Amniotic stem cell (primary cell): Measurements from ENCODE around the gene SAMD10.
"Not testable (repeated sequence)": the region's sequence is repeated elsewhere in the genome, so short reads cannot be mapped to it uniquely, and the experiment has no call there.

Experiments used
- DNase-seq: peaks from one replicate; lab custom pipeline; 2025; lab: John Stamatoyannopoulos, UW

Gene SAMD10

DNA sequence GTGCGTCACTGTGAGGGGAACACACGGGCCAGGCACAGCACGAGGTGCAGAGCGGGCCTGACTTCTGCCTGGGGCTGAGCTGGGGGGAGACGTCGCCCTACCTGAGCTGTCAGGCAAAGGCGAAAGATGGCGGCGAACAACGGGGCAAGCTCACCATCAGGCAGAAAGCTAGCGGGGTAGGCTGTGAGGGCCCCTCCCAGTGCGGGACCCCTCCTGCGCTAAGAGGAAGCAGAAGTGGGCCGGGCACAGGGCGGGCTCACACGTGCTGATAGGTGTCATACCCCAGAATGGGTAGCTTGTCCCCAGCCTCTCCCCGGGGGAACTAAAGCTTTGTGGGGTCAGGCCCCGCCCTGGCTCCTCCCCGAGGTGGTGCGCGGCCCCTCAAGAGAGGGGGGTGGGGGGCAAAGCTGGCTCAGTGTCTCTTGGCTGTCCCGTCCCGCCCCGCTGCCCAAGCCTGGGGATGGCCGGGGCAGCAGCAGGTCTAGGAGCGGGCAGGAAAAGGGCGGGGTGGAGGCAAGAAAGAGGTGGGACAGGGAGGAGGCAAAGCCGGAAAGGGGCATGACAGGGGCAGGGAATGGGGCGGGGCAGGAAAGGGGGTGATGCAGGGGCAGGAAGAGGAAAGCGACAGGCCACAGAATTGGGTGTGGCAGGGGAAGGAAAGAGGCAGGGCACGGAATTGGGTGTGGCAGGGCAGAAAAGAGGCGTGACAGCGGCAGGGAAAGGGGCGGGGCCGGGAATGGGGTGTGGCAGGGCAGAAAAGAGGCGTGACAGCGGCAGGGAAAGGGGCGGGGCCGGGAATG, 38.0 kb downstream of the SAMD10 start:
- DNase-seq, result no peak

DNA sequence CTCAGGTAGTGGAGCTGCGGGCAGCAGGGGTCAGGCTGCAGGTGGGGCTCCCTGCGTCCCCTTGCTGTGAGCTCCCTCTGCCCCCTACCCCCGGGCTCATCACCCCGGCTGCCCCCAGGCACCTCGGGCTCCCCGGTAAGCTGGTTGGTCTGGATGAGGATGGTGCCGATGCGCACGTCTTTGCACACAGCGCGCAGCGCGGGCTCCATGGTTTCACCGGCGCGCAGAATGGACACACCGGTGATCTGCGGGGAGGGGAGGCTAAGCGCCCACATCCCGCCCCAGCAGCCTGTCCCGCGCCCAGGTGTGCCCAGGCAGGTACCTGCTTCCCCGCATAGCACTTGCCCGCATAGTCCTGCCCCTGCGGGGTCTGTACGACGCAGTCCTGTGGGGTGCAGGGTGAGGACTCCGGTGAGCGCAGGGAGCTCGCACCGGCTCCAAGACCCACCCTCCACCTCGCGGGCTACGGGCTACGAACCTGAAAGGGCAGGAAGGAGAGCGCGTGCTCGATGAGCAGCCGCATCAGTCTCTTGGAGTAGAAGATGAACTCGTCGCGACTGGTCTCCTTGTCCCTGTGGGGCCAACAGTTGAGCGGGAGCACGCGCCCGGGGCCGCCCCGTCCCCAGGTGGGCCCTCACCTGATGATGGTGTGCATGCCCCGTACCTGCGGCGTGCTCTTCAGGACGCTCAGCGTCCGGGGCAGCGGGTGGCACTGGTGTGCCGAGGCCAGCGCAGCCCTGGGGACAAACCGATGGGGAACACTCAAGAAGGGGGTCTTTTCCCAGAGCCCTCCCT, 38.8 kb downstream of the SAMD10 start:
- no peak for DNase-seq

- no peak for DNase-seq
These were observed 39.4 kb downstream of the SAMD10 start for GRCh38 chr20:63940071-63940471.

- DNase-seq, result no peak
These were observed 40.1 kb downstream of the SAMD10 start for GRCh38 chr20:63939061-63939935.

- no peak for DNase-seq
These were observed 41.8 kb downstream of the SAMD10 start for GRCh38 chr20:63937596-63937995.

- no peak for DNase-seq
These were observed 44.0 kb downstream of the SAMD10 start for GRCh38 chr20:63935447-63935846.

DNA sequence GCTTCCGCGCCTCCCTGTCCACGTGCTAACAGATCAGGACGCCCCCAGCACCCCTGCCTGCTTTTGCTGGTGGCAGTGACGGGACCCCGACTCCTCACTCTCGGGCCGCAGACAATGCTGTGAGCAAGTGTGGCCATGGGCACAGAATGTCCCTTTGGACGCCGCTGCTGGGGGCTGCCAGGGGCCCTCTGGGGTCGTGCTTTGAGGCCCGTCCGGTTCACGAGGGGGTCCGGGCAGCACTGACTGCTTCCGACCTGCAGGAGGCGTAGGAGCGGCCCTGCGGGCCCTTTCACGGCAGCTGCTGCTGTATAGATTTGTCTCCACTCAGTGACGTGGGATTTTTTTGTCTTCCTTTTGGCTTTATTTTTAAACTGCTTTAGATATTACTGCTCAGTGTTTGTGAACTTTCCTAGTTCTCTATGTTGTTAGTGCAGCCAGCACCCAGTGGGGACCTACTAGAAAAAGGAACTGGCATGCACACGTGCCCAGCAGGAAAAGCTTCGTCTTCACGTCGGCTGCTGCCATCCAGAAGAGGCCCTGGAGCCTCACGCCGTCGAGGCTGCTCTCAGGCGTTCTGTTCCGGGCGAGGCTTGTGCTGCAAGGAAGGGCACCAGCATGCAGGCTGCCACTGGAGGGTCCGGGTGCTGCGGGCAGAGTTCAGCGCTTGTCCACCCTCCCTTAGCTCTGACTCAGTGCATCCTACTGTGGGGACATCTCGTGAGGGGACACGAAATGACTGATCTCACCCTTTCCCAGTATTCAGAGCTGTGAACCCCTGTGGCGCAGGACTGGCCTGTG, 45.0 kb downstream of the SAMD10 start:
- no peak for DNase-seq

DNA sequence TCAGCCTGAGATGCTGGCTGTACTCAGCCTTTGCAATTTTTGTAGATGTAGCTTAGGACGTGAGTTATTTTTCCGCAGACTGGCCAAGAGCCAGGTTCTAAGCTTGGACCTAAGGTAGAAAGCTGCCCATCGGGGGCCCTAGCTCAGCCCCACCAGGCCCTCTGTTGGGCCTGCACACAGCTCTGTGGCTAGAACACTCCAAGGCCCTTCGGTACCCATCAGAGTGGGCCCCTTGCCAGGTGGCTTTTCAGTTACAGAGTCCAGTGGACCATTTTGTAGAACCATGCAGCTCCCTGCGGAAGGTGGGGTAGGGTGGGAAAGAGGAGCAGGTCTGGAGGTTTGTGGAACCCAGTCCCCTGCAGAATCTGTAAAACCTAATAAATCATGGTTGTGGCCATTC, 45.8 kb downstream of the SAMD10 start:
- no peak for DNase-seq

DNA sequence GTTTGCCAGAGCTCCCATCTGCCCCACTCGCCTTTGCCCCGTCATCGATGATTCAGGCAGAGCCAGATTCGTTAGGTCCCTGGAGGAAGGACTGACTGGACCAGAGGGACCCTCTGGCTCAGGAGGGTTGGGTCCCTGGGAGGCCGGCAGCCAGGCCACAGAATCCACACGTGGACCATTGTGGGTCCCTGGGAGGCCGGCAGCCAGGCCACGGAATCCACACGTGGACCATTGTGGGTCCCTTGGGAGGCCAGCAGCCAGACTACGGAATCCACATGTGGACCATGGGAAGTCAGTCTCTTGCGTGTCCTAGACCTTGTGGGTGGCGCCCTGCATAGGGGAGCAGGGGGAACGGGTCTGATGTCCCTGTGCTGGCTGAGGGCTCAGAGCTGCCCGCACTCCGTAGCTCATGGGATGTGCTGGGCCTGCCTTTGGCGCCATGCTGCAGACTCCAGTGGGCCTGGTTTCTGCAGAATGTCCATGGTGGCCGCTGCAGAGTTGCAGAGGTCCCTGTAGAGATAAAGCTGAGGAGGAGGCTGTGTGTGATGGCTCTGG, 46.8 kb downstream of the SAMD10 start:
- DNase-seq, result no peak

DNA sequence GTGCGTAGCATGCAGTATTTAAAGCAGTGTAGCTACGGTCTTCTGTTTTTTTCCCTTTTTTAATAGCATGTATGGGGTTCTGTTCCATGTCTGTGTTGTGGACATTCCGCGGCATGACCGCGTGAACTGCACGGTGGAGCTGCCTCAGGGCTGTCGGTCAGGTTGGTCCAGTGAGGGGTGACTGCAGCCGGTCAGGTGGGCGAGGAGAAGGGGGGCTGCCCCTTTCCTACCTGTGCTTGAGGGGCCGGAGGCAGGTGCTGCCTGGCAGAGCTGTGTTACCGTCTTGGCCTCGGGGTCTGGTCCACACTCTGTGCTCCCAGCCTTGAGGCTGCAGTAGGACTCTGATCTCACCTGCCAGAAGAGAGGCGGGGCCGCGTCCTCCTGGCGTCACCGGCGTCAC, 47.7 kb downstream of the SAMD10 start:
- DNase-seq, result no peak

GRCh38 chr20:63930971-63931553, 48.4 kb downstream of the SAMD10 start:
- no peak for DNase-seq

GRCh38 chr20:63929473-63929883, 50.0 kb downstream of the SAMD10 start:
- not testable (repeated sequence) for DNase-seq

DNA sequence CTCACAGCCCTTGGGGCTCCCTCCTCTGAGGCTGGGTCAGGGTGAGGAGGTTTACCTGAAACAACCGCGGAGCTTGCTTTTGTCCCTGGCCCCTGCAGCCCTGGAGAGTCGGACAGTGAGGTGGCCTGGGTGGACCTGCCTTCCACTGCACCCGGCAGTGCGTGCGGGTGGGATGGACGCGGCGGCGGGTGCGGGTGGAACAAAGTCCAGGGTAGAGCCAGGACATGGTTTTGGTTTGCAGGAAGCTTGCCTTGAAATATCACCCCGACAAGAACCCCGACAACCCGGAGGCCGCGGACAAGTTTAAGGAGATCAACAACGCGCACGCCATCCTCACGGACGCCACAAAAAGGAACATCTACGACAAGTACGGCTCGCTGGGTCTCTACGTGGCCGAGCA, 50.4 kb downstream of the SAMD10 start:
- no peak for DNase-seq

- no peak for DNase-seq
These were observed 53.1 kb downstream of the SAMD10 start for GRCh38 chr20:63926298-63926697.

DNA sequence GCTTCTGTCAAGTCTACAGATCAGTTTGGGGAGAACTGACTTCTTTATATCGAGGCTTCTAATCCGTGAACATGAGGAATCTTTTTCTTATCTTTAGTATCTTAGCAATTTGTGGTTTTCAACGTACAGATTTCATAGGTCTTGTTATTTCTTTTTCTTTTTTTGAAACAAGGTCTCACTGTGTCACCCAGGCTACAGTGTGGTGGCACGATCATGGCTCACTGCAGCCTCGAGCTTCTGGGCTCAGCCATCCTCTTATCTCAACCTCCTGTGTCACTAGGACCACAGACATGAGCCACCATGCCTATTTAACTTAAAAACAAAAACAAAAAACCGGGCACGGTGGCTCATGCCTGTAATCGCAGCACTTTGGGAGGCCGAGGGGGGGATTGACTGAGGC, 55.2 kb downstream of the SAMD10 start:
- no peak for DNase-seq
